M059J (cell line): ENCODE measurements around the gene AKIRIN1. TPM values are rescaled to one million over a fixed set of nuclear protein-coding genes. Genes with fewer than 3 reads are reported as not detected.
"Not testable (repeated sequence)": the region's sequence is repeated elsewhere in the genome, so short reads cannot be mapped to it uniquely, and the experiment has no call there.

Experiments used
- DNase-seq: peaks from one replicate; pipeline ENCODE4 v3.0.0-alpha.2; 2012; ENCODE audit warnings: low read depth
- total RNA-seq: library from RNA; depleted of rRNA; stranded (reverse); fragments of >200 nt; shearing (Covaris generic); gene quantifications from 2 replicates; pipeline ENCODE4 v1.2.3, GENCODE V29; 2014

AKIRIN1 gene
- total RNA-seq, 1 experiment from 2014 or later: 66.6 TPM

DNA sequence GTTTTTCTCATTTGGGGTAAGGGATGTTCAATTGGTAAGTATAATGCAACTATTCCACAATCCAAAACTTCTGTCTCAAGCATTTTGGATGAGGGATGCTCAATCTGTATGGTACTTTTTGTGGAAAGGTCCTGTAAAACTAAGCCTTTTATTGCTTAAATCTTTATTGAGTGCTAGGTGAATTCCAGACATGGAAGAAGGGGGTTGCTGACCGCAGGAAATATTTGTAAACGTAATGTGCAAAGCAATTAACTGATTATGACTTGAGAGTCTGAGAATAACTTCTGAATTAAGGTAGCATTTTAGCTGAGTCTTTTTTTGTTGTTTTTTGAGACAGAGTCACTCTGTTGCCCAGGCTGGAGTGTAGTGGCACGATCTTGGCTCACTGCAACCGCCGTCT is 3.1 kb downstream of the AKIRIN1 start:
- no peak for DNase-seq

GRCh38 chr1:38997034-38997900 is 6.2 kb downstream of the AKIRIN1 start:
- no peak for DNase-seq

DNA sequence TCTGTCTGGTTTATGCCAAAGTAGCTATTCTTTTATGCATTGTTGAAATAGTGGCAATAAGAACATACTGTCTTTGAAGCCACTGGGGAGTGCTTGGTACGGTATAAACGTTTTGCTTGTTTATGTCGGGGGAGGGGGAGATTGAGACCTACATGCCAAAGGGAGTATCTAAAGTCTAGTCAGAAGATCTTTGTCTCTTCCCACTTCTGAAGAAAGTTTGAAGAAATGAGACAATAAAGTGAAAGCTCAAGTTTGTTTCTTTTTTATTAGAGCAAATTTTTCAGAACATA is 6.8 kb downstream of the AKIRIN1 start:
- no peak for DNase-seq

DNA sequence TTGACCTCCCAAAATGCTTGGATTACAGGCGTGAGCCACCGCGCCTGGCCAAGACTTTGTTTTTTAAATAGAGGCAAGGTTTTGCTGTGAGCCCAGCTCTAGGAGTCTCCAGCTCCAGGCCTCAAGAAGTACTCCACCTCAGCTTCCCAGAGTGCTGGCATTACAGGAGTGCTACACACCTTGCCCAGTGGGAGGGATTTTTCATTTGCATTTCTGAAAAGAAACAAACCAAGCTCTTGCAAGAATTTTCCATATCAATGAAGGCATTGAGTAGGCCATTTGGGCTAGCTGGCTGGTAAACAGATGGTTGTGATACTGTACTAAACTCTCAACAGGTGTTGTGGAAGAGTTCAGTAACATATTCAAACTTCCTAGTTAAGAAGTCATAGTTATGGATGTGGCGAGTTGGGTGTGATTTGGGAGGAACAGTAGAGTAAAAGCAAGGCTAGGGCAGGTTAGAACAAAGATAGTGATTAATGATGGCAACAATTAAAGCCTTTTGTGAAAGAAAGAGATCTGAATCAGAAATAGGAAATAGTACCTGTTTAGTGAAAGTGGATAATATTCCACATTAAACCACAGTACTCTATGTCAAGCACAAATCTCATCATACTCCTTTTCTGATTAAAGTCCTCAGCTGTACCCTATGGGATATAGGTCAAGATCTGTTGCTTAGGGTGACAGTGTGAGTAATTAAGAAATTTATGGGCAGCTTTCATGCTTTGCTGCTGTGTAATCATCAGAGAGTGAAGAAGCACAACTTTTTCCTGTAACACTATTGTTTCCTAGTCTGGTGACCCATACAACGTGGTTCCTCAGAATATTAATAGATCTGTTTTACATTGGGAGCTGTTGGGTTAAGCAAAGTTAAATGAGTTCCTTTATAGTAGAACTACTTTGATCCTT is 10.7 kb downstream of the AKIRIN1 start:
- no peak for DNase-seq

DNA sequence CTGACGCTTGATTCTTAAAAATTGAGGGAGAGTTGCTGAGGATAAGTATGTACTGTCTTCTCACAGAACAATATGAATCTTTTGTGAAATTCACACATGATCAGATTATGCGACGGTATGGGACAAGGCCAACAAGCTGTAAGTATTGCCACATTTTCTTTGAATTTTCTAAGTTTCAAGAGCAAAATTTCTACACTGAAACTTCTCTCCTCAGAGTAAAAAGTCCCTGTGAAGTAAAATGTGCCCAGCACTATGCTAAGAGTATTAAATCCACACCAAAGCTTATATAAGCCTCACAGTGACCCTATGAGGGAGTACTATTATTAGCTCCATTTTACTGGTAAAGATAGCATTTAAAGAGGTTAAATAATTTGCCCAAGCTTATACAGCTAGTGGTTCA is 12.2 kb downstream of the AKIRIN1 start:
- no peak for DNase-seq

GRCh38 chr1:39003794-39004193 is 12.7 kb downstream of the AKIRIN1 start:
- no peak for DNase-seq

GRCh38 chr1:39006287-39006686 is 15.2 kb downstream of the AKIRIN1 start:
- no peak for DNase-seq

GRCh38 chr1:39006726-39007645 is 15.9 kb downstream of the AKIRIN1 start:
- DNase-seq: no peak

GRCh38 chr1:39014956-39015355 is 23.9 kb downstream of the AKIRIN1 start:
- DNase-seq: not testable (repeated sequence)

GRCh38 chr1:39016604-39017171 is 25.6 kb downstream of the AKIRIN1 start:
- no peak for DNase-seq

DNA sequence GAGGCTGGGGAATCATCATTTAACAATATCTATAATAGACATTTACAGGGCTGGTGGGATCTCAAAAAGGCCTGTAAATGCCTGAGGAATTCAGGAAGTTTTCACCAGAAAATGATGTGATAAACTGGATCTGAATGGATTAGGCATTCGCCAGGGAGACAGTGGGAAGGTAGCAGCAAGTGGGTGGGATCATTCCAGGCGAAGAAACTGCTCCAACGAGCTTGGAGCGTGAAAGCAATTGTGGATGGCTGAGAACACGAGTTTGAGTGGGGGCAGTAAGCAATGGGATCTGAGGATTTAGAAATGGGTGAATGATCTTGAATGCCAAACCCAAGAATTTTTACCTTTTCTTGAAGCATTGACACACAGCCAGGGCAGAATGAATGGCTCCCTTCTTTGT is 26.2 kb downstream of the AKIRIN1 start:
- DNase-seq: no peak

DNA sequence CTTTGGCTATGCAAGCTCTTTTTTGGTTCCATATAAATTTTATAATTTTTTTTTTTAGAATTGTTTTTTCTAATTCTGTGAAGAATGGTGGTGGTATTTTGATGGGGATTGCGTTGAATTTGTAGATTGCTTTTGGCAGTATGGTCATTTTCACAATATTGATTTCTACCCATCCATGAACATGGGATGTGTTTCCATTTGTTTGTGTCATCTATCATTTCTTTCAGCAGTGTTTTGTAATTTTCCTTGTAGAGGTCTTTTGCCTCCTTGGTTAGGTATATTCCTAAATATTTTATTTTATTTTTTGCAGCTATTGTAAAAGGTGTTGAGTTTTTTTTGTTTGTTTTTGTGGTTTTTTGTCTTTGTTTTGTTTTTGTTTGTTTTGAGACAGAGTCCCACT is 29.4 kb downstream of the AKIRIN1 start:
- not testable (repeated sequence) for DNase-seq

DNA sequence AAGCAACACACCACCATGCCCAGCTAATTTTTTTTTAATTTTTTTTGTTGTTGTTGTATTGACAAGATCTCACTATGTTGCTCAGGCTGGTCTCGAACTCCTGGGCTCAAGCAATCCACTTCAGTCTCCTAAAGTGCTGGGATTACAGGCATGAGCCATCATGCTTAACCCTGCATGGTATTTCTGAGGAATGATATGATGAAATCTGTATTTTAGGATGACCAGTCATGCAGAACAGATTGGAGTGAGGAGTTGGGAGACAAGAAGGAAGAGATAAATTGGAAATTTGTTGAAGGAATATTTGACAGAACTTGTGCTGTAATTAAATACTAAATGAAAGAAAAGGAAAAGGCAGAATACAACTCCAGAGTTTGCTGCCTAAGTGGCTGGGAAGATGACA is 30.4 kb downstream of the AKIRIN1 start:
- DNase-seq: no peak

GRCh38 chr1:39023140-39023539 is 32.1 kb downstream of the AKIRIN1 start:
- DNase-seq: no peak

- DNase-seq: peak; percentile 91
These were observed 35.2 kb downstream of the AKIRIN1 start, which contains the start of gene NDUFS5 for GRCh38 chr1:39026051-39026865. NDUFS5 (plus strand) TSS chr1:39026350; CDS start chr1:39028725, 2,375 bp downstream.

DNA sequence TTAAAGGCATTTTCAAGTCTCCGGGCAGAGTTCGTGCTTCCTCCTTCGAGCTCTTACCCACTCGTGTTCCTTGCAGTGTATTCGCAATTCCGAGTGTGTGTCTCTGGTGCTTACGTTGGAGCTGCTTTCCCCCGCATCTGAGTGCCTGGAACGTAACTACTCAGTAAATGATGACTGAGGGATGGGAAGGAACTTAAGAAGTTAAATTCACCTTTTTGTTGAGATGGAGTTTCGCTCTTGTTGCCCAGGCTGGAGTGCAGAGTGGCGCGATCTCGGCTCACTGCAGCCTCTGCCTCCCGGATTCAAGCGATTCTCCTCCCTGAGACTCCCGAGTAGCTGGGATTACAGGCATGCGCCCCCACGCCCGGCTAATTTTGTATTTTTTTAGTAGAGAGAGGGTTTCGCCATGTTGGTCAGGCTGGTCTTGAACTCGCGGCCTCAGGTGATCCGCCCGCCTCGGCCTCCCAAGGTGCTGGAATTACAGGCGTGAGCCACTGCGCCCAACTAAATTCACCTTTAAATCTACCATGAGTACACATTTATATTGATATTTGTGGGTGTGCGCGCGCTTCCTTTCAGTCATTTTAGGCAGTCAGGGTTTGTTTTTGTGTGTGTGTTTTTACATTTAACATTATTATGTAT is 35.9 kb downstream of the AKIRIN1 start:
- no peak for DNase-seq

GRCh38 chr1:39034114-39034654 is 43.1 kb downstream of the AKIRIN1 start:
- DNase-seq: no peak

GRCh38 chr1:39036678-39037077 is 45.6 kb downstream of the AKIRIN1 start:
- DNase-seq: no peak

DNA sequence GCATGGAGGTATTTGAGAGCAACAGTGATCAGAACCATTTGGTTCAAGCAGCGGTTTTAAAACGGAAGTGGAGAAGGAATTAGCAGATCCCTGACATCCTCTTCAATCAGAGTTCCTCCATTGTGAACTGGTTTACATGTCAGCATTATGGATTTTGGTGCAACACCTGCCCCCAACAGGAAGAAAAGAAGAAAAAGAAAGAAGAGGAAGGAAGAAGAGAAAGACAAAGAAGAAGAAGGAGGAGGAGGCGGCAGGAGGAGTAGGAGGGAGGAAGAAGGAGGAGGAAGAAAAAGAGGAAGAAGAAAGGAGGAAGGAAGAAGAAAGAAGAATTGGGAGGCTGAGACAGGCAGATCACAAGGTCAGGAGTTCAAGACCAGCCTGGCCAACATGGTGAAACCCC is 52.4 kb downstream of the AKIRIN1 start:
- DNase-seq: no peak

GRCh38 chr1:39044762-39045161 is 53.7 kb downstream of the AKIRIN1 start:
- no peak for DNase-seq
